Activated T-cell treated with anti-CD3 and anti-CD28 coated beads, Interleukin-2, amount 50 U/mL, for 72 hours (primary cell): ENCODE measurements around the gene TDRD10. TPM values are rescaled to one million over a fixed set of nuclear protein-coding genes. Genes with fewer than 3 reads are reported as not detected.

Experiments
- ATAC-seq, 2 donors: fragments of 150-1000 bp; cut with Tn5 transposase; replicated peaks in 1 of 2; 2 replicates each; pipeline ENCODE4 v1.10.0; 2021; ENCODE audit warnings: moderate library complexity in 2 of 2, mild to moderate bottlenecking in 1 of 2
- DNase-seq, 2 donors: peaks; one replicate each; pipeline ENCODE4 v3.0.0; 2021 to 2022; ENCODE audit warnings: mixed read lengths in 1 of 2
- H3K27ac Mint-ChIP-seq: one replicate; pipeline ENCODE4 v1.8.0; 2022; ENCODE audit warnings: mild to moderate bottlenecking, moderate library complexity, mixed read lengths
- H3K27me3 Mint-ChIP-seq: one replicate; pipeline ENCODE4 v1.8.0; 2022; ENCODE audit warnings: low read depth, mixed read lengths
- H3K36me3 Mint-ChIP-seq, 2 donors: one replicate each; pipeline ENCODE4 v1.8.0; 2022; ENCODE audit warnings: mixed read lengths in 2 of 2, mild to moderate bottlenecking in 1 of 2; ENCODE audit not compliant: insufficient read depth in 2 of 2
- H3K4me1 Mint-ChIP-seq: one replicate; pipeline ENCODE4 v1.8.0; 2022; ENCODE audit warnings: low read depth, mixed read lengths
- H3K4me3 Mint-ChIP-seq, 2 donors: one replicate each; pipeline ENCODE4 v1.8.0; 2022; ENCODE audit warnings: mild to moderate bottlenecking in 2 of 2, mixed read lengths in 2 of 2, moderate library complexity in 2 of 2
- H3K9me3 Mint-ChIP-seq, 2 donors: one replicate each; pipeline ENCODE4 v1.8.0; 2022; ENCODE audit warnings: mixed read lengths in 2 of 2
- total RNA-seq, 2 donors: library from RNA; stranded (reverse); gene quantifications; one replicate each; pipeline ENCODE4 v1.2.3, GENCODE V29; 2022

Gene TDRD10
- total RNA-seq, 2 donors from 2014 or later = 0.86 TPM; not detected in 1

- H3K36me3 Mint-ChIP-seq = no peaks in the 10 kb centered on the region
- ATAC-seq = no peak
- DNase-seq = no peak
- H3K27me3 Mint-ChIP-seq = peaks cover 19% of the 10 kb centered on the region
- no peak overlapping the region for H3K4me3 Mint-ChIP-seq
- no peak overlapping the region for H3K27ac Mint-ChIP-seq
- no peaks in the 10 kb centered on the region for H3K4me1 Mint-ChIP-seq
- no peaks in the 10 kb centered on the region for H3K9me3 Mint-ChIP-seq
Observed at GRCh38 chr1:154533952-154534844, 32.2 kb downstream of the TDRD10 start.

- DNase-seq = no peak
- no peaks in the 10 kb centered on the region for H3K9me3 Mint-ChIP-seq
- peaks cover 31% of the 10 kb centered on the region for H3K27me3 Mint-ChIP-seq
- no peak for ATAC-seq
- no peak overlapping the region for H3K27ac Mint-ChIP-seq
- H3K4me3 Mint-ChIP-seq = no peak overlapping the region
- no peaks in the 10 kb centered on the region for H3K4me1 Mint-ChIP-seq
- no peaks in the 10 kb centered on the region for H3K36me3 Mint-ChIP-seq
Observed at GRCh38 chr1:154536570-154536969, 34.6 kb downstream of the TDRD10 start.

- Mint-ChIP-seq H3K27ac (no peak overlapping the region), H3K9me3 (no peaks in the 10 kb centered on the region), H3K4me1 (no peaks in the 10 kb centered on the region), H3K4me3 (no peak overlapping the region), H3K27me3 (peaks cover 32% of the 10 kb centered on the region), H3K36me3 (no peaks in the 10 kb centered on the region)
- ATAC-seq (no peak), DNase-seq (no peak)
Observed at GRCh38 chr1:154539486-154540483, 37.8 kb downstream of the TDRD10 start.

- ATAC-seq = no peak
- Mint-ChIP-seq H3K36me3 (no peaks in the 10 kb centered on the region), H3K9me3 (no peaks in the 10 kb centered on the region), H3K4me1 (no peaks in the 10 kb centered on the region), H3K27ac (no peak overlapping the region), H3K27me3 (peaks cover 20% of the 10 kb centered on the region), H3K4me3 (no peak overlapping the region)
- no peak for DNase-seq
Observed at GRCh38 chr1:154541231-154541630, 39.2 kb downstream of the TDRD10 start.

- Mint-ChIP-seq H3K4me1 (peaks cover 23% of the 10 kb centered on the region), H3K4me3 (no peak overlapping the region), H3K9me3 (no peaks in the 10 kb centered on the region), H3K27ac (no peak overlapping the region), H3K27me3 (peaks cover 9% of the 10 kb centered on the region), H3K36me3 (peaks cover 3 to 4% of the 10 kb centered on the region in 2 donors)
- ATAC-seq (peak; percentile 88 to 90), DNase-seq (peak; percentile 73 to 75)
Observed at GRCh38 chr1:154546264-154547063, 44.4 kb downstream of the TDRD10 start.

- H3K27me3 Mint-ChIP-seq = peaks cover 2% of the 10 kb centered on the region
- DNase-seq = no peak
- no peaks in the 10 kb centered on the region for H3K9me3 Mint-ChIP-seq
- H3K27ac Mint-ChIP-seq = no peak overlapping the region
- peaks cover 23% of the 10 kb centered on the region for H3K4me1 Mint-ChIP-seq
- no peak overlapping the region for H3K4me3 Mint-ChIP-seq
- peaks cover 4 to 5% of the 10 kb centered on the region in 2 donors for H3K36me3 Mint-ChIP-seq
- ATAC-seq = no peak
Observed at GRCh38 chr1:154547105-154547732, 45.2 kb downstream of the TDRD10 start.

- H3K4me1 Mint-ChIP-seq = peaks cover 23% of the 10 kb centered on the region
- peaks cover 4 to 7% of the 10 kb centered on the region in 2 donors for H3K36me3 Mint-ChIP-seq
- ATAC-seq = no peak
- no peaks in the 10 kb centered on the region for H3K27me3 Mint-ChIP-seq
- H3K4me3 Mint-ChIP-seq = no peak overlapping the region
- DNase-seq = no peak
- no peaks in the 10 kb centered on the region for H3K9me3 Mint-ChIP-seq
- no peak overlapping the region for H3K27ac Mint-ChIP-seq
Observed at GRCh38 chr1:154548028-154548427, 46.0 kb downstream of the TDRD10 start.

GRCh38 chr1:154549202-154549770, 47.3 kb downstream of the TDRD10 start:
- DNase-seq = no peak
- H3K27ac Mint-ChIP-seq = peak overlapping the region; percentile 55
- no peak overlapping the region for H3K4me3 Mint-ChIP-seq
- peaks cover 4 to 13% of the 10 kb centered on the region in 2 donors for H3K36me3 Mint-ChIP-seq
- H3K9me3 Mint-ChIP-seq = no peaks in the 10 kb centered on the region
- ATAC-seq = no peak
- H3K4me1 Mint-ChIP-seq = peaks cover 33% of the 10 kb centered on the region
- H3K27me3 Mint-ChIP-seq = no peaks in the 10 kb centered on the region

GRCh38 chr1:154550070-154550469, 48.1 kb downstream of the TDRD10 start:
- H3K27ac Mint-ChIP-seq = no peak overlapping the region
- peaks cover 4 to 19% of the 10 kb centered on the region in 2 donors for H3K36me3 Mint-ChIP-seq
- H3K4me3 Mint-ChIP-seq = no peak overlapping the region
- H3K4me1 Mint-ChIP-seq = peaks cover 33% of the 10 kb centered on the region
- DNase-seq (no peak), ATAC-seq (no peak)
- H3K9me3 Mint-ChIP-seq = no peaks in the 10 kb centered on the region
- no peaks in the 10 kb centered on the region for H3K27me3 Mint-ChIP-seq

- Mint-ChIP-seq H3K27ac (no peak overlapping the region), H3K4me1 (peaks cover 34% of the 10 kb centered on the region), H3K9me3 (no peaks in the 10 kb centered on the region), H3K36me3 (peaks cover 4 to 24% of the 10 kb centered on the region in 2 donors), H3K27me3 (no peaks in the 10 kb centered on the region), H3K4me3 (no peak overlapping the region)
- ATAC-seq (no peak), DNase-seq (no peak)
Observed at GRCh38 chr1:154550657-154551056, 48.6 kb downstream of the TDRD10 start.

GRCh38 chr1:154551474-154551873, 49.5 kb downstream of the TDRD10 start:
- no peak overlapping the region for H3K27ac Mint-ChIP-seq
- H3K9me3 Mint-ChIP-seq = no peaks in the 10 kb centered on the region
- H3K4me1 Mint-ChIP-seq = peaks cover 42% of the 10 kb centered on the region
- H3K27me3 Mint-ChIP-seq = no peaks in the 10 kb centered on the region
- no peak for ATAC-seq
- H3K36me3 Mint-ChIP-seq = peaks cover 4 to 24% of the 10 kb centered on the region in 2 donors
- no peak overlapping the region for H3K4me3 Mint-ChIP-seq
- DNase-seq = no peak

GRCh38 chr1:154552036-154552435, 50.0 kb downstream of the TDRD10 start:
- DNase-seq = no peak
- no peaks in the 10 kb centered on the region for H3K27me3 Mint-ChIP-seq
- H3K36me3 Mint-ChIP-seq = peaks cover 4 to 24% of the 10 kb centered on the region in 2 donors
- no peak overlapping the region for H3K4me3 Mint-ChIP-seq
- no peaks in the 10 kb centered on the region for H3K9me3 Mint-ChIP-seq
- H3K4me1 Mint-ChIP-seq = peaks cover 47% of the 10 kb centered on the region
- no peak for ATAC-seq
- no peak overlapping the region for H3K27ac Mint-ChIP-seq
